ENCODE measurements around the gene STX12. TPM values are rescaled to one million over a fixed set of nuclear protein-coding genes. Genes with fewer than 3 reads are reported as not detected.
"Not testable (repeated sequence)": the region's sequence is repeated elsewhere in the genome, so short reads cannot be mapped to it uniquely, and the experiment has no call there.

STX12 gene
- total RNA-seq, 1 experiment from 2014 or later: 50.8 TPM

DNA sequence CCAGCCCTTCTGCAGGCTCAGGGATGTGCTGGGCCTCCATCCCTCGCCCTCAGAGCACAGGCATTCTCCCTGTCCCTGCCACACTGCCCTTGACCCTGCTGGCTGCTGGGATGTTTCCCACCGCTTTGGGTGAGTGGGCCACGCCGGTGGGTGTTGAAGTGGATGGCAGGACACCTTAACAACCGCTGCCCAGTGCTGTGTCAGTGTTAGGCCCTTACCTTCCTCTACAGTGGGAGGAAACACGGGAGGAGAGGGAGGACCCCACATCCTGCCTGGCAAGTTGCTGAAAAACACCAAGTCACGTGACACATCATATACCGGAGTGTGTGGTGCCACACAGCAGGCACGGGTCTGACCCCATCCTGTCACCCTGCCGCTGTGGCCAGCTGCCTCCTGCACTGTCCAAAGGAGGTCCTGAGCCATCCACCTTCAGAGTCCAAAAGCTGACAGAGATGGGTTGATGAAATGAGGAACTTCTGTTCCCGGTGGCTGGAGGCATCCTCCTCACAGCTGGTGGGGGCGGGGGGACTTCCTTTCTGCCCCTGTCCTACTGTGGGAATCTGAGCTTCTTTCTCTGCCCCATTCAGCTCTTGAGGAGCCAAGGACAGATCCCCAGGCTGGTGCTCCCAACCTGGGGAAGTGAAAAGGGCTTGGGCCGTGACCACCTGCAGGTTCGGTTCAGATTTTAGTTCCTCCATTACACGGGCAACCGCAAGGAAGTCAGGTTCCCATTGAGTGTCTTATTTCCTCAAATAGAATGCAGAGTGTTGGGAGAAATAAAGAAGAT lies 96.1 kb downstream of the STX12 start:
- DNase-seq (ENCODE audit: low read depth): peak; percentile 14

- DNase-seq (ENCODE audit: low read depth): no peak
These were observed 96.7 kb downstream of the STX12 start for GRCh38 chr1:27869719-27870085.

DNA sequence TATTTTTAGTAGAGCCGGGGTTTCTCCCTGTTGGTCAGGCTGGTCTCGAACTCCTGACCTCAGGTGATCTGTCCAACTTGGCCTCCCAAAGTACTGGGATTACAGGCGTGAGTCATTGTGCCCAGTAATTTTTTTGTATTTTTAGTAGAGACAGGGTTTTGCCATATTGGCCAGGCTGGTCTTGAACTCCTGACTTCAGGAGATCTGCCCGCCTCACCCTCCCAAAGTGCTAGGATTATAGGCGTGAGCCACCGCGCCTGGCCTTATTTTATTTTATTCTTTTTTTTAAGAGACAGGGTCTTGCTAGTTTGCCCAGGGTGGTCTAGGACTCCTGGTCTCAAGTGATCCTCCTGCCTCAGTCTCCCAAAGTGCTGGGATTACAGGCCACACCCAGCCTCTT lies 98.1 kb downstream of the STX12 start:
- DNase-seq (ENCODE audit: low read depth): not testable (repeated sequence)

DNA sequence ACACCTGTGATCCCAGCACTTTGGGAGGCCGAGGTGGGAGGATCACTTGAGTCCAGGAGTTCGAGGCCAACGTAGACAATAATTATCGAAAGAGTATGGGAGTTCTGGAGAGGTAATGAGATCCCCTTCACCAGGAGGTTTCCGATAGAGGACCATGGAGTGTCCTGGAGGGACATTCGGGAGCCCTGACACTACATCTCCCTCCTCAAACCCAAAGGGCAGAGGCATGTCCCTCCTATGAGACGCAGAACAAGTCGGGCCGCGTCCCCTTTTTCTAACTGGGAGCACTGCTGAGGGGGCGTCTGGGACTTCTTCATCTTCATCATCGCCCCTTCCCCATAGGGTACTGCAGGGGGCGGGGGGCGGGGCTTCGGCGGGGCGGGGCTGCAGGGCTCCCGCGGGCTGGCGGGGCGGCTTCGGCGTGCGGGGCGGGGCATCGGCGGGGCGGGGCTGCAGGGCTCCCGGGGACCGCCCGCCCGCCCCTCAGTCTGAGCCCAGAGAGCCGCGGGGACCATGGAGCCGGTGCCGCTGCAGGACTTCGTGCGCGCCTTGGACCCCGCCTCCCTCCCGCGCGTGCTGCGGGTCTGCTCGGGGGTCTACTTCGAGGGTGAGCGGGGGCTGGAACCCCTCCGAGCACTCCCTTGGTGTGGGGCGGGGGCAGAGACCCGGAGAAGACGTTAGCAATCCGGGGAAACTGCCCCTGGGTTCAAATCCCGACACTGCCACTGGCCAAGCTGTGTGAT lies 99.2 kb downstream of the STX12 start, which contains the start of gene THEMIS2:
TSS of gene THEMIS2 (plus strand) at position 486 of the 743 bp plus-strand sequence. CDS start at position 514, 28 bp downstream.
- DNase-seq (ENCODE audit: low read depth): peak; percentile 59

DNA sequence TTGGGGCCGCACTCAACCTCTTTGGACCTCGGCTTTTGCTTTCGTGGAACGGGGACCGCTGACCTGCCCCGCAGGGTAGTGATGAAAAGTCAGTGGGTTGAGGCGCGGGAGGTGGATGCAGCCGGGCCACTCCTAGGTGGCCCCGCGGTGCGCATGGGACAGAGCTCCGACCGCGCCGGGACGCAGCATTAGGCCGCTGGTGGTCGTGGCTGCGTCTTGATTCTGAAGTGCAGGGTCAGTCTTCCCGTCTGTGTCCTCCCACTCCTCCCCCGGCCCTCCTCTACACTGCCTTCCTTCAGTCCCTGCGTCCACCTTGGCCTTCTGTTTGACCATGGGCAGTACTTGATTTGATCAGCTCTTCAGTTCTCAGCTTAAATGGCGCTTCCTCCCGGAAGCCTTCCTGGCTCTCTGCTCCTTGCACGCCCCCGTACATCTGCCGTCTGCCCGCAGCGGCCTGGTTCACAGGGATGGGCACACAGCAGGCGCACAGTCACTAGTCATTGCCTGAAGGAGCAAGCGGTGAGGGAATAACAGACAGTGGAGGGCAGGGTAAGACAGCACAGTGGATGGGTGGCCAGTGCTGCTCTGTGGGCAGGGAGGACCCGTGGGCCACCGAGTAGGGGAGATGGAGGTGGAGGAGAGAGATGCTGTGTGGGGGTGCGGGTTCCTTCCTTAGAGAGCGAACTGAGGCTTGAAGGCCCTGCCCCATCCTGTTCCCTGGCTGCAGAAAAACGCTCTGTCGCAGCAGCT lies 100.0 kb downstream of the STX12 start:
- DNase-seq (ENCODE audit: low read depth): peak; percentile 45

- DNase-seq (ENCODE audit: low read depth): no peak
These were observed 100.8 kb downstream of the STX12 start for GRCh38 chr1:27873671-27874384.

Other genes with a start within 250 kb of the STX12 start
- gene AHDC1, start 169.1 kb upstream of the STX12 start, total RNA-seq (2014; rRNA removed; shearing (Covaris generic)): 5.8 and 7.1 TPM in 2 replicates
- gene FGR, start 138.0 kb upstream of the STX12 start, total RNA-seq (2014; rRNA removed; shearing (Covaris generic)): not detected in 2 replicates
- gene IFI6, start 101.0 kb upstream of the STX12 start, total RNA-seq (2014; rRNA removed; shearing (Covaris generic)): 75.3 and 169 TPM in 2 replicates
- gene FAM76A, start 47.3 kb upstream of the STX12 start, total RNA-seq (2014; rRNA removed; shearing (Covaris generic)): 12.1 and 16.7 TPM in 2 replicates
- gene PPP1R8, start 57.6 kb downstream of the STX12 start, total RNA-seq (2014; rRNA removed; shearing (Covaris generic)): 44.9 and 48.2 TPM in 2 replicates
- 10.1 and 10.7 TPM in 2 replicates for gene THEMIS2, start 99.3 kb downstream of the STX12 start, total RNA-seq (2014; rRNA removed; shearing (Covaris generic))
- 92.0 and 122 TPM in 2 replicates for gene RPA2, start 141.4 kb downstream of the STX12 start, total RNA-seq (2014; rRNA removed; shearing (Covaris generic))
- gene SMPDL3B, start 161.8 kb downstream of the STX12 start, total RNA-seq (2014; rRNA removed; shearing (Covaris generic)): not detected in 2 replicates
- 0.68 and 0.72 TPM in 2 replicates for gene XKR8, start 186.8 kb downstream of the STX12 start, total RNA-seq (2014; rRNA removed; shearing (Covaris generic))